C4-2B (cell line): ENCODE results near the gene ZNF202.

Experiments
- ZFX ChIP-seq: fragments of 450-650 bp; IDR thresholded peaks from 2 replicates; pipeline ENCODE4 v1.6.1; 2017
- TF ChIP-seq, protein P1 (sequence below): fragments of 450-650 bp; conservative IDR thresholded peaks from 2 replicates; pipeline ENCODE4 v1.5.1; 2017; ENCODE audit warnings: mild to moderate bottlenecking

DNA sequence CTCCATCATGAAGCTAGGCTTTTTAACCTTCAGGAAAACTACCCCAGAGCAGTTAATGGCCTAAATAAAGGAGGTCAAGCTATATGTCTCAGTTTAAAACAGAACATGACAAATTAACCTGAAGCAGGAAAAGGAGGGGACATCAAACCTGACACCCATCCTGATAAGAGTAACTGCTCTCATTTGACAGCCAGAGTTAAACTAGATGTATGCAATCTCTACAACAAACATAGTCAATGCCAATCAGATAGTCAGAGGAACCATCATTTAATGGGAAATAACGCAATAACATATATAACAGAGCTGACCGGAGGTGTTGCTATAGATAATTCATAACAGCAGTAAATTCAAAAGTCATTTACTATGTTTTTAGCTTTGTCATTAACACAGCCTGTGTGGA lies 3.1 kb downstream of the ZNF202 start:
- TF ChIP-seq, protein P1, sequence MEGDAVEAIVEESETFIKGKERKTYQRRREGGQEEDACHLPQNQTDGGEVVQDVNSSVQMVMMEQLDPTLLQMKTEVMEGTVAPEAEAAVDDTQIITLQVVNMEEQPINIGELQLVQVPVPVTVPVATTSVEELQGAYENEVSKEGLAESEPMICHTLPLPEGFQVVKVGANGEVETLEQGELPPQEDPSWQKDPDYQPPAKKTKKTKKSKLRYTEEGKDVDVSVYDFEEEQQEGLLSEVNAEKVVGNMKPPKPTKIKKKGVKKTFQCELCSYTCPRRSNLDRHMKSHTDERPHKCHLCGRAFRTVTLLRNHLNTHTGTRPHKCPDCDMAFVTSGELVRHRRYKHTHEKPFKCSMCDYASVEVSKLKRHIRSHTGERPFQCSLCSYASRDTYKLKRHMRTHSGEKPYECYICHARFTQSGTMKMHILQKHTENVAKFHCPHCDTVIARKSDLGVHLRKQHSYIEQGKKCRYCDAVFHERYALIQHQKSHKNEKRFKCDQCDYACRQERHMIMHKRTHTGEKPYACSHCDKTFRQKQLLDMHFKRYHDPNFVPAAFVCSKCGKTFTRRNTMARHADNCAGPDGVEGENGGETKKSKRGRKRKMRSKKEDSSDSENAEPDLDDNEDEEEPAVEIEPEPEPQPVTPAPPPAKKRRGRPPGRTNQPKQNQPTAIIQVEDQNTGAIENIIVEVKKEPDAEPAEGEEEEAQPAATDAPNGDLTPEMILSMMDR: no peak
- TF ChIP-seq ZFX: no peak
